Neural cell (in vitro differentiated cells): ENCODE results near the gene LDAH. TPM values are rescaled to one million over a fixed set of nuclear protein-coding genes. Genes with fewer than 3 reads are reported as not detected.

ENCODE experiments used
- H2AFZ ChIP-seq: fragments of 200-600, 300-800 bp; sonication (generic), shearing (Covaris generic); 2 replicates; pipeline ENCODE4 v1.6.0; 2014; ENCODE audit warnings: low read depth, mild to moderate bottlenecking, antibody characterized with exemption, low read length, moderate library complexity
- H3F3A ChIP-seq: fragments of 200-600 bp; shearing (Covaris generic); 2 replicates; pipeline ENCODE4 v1.6.1; 2016; ENCODE audit warnings: mild to moderate bottlenecking, moderate library complexity, mixed read lengths, antibody characterized with exemption, low read length; ENCODE audit not compliant: insufficient read depth, poor library complexity, severe bottlenecking
- H3K27ac ChIP-seq: fragments of 200-600, 300-800 bp; sonication (generic), shearing (Covaris generic); 2 replicates; pipeline ENCODE4 v1.5.1; 2014; ENCODE audit warnings: mild to moderate bottlenecking, low read length, moderate library complexity
- H3K27me3 ChIP-seq: fragments of 300-800, 200-600 bp; sonication (generic), shearing (Covaris generic); 2 replicates; pipeline ENCODE4 v1.6.0; 2014; ENCODE audit warnings: mild to moderate bottlenecking, low read depth, low read length, moderate library complexity; ENCODE audit not compliant: insufficient read depth
- H3K36me3 ChIP-seq: fragments of 300-800, 200-600 bp; sonication (generic), shearing (Covaris generic); 2 replicates; pipeline ENCODE4 v1.5.1; 2014; ENCODE audit warnings: mild to moderate bottlenecking, antibody characterized with exemption, low read length, moderate library complexity; ENCODE audit not compliant: insufficient read depth
- H3K4me2 ChIP-seq: fragments of 300-800, 200-600 bp; sonication (generic), shearing (Covaris generic); 2 replicates; pipeline ENCODE4 v1.6.0; 2014; ENCODE audit warnings: mild to moderate bottlenecking, low read length
- H3K4me3 ChIP-seq: fragments of 300-800, 200-600 bp; sonication (generic), shearing (Covaris generic); 2 replicates; pipeline ENCODE4 v1.5.1; 2014; ENCODE audit warnings: mild to moderate bottlenecking, low read length, moderate library complexity
- H3K79me2 ChIP-seq: fragments of 200-600 bp; shearing (Covaris generic); replicated peaks from 2 replicates; pipeline ENCODE4 v1.6.0; 2014; ENCODE audit warnings: mild to moderate bottlenecking, low read length, moderate library complexity; ENCODE audit not compliant: insufficient read depth
- H3K9ac ChIP-seq: fragments of 300-800, 200-600 bp; sonication (generic), shearing (Covaris generic); 2 replicates; pipeline ENCODE4 v1.6.1; 2016; ENCODE audit warnings: mild to moderate bottlenecking, low read length, mixed read lengths
- H3K9me2 ChIP-seq: fragments of 200-600 bp; shearing (Covaris generic); 2 replicates; pipeline ENCODE4 v1.6.1; 2016; ENCODE audit warnings: mild to moderate bottlenecking, low read length, mixed read lengths; ENCODE audit not compliant: insufficient read depth
- H3K9me3 ChIP-seq: fragments of 200-600, 300-800 bp; sonication (generic), shearing (Covaris generic); 2 replicates; pipeline ENCODE4 v1.6.1; 2016; ENCODE audit warnings: mild to moderate bottlenecking, mixed run types, low read length, moderate library complexity, mixed read lengths
- H4K20me1 ChIP-seq: fragments of 200-600 bp; shearing (Covaris generic); 2 replicates; pipeline ENCODE4 v1.6.1; 2016; ENCODE audit warnings: mild to moderate bottlenecking, mixed run types; ENCODE audit not compliant: insufficient read depth
- EP300 ChIP-seq: fragments of 450-650 bp; conservative IDR thresholded peaks from 2 replicates; pipeline ENCODE4 v1.6.1; 2014; ENCODE audit warnings: antibody characterized with exemption, mild to moderate bottlenecking, moderate library complexity; ENCODE audit not compliant: poor library complexity, severe bottlenecking
- EZH2 ChIP-seq: fragments of 200-600, 300-800 bp; shearing (Covaris generic), sonication (generic); IDR thresholded peaks from 2 replicates; pipeline ENCODE4 v1.6.1; 2014; ENCODE audit warnings: antibody characterized with exemption, low read length, borderline replicate concordance, mild to moderate bottlenecking; ENCODE audit not compliant: insufficient read depth, poor library complexity, severe bottlenecking
- MXI1 ChIP-seq: fragments of 450-650 bp; conservative IDR thresholded peaks from 2 replicates; pipeline ENCODE4 v1.6.1; 2014; ENCODE audit warnings: antibody characterized with exemption, mild to moderate bottlenecking; ENCODE audit not compliant: poor library complexity, severe bottlenecking
- POLR2AphosphoS5 ChIP-seq: IDR thresholded peaks from 2 replicates; pipeline ENCODE4 v1.6.1; 2012
- RAD21 ChIP-seq: fragments of 450-650 bp; conservative IDR thresholded peaks from 2 replicates; pipeline ENCODE4 v1.6.1; 2014; ENCODE audit warnings: antibody characterized with exemption, mild to moderate bottlenecking, moderate library complexity
- SMC3 ChIP-seq: fragments of 450-650 bp; conservative IDR thresholded peaks from 2 replicates; pipeline ENCODE4 v1.6.1; 2014; ENCODE audit warnings: antibody characterized with exemption, mild to moderate bottlenecking, moderate library complexity; ENCODE audit not compliant: poor library complexity
- TAF1 ChIP-seq: IDR thresholded peaks from 2 replicates; pipeline ENCODE4 v1.6.1; 2012; ENCODE audit warnings: low read depth
- polyA plus RNA-seq: library from polyadenylated mRNA; depleted of rRNA; stranded (reverse); fragments of >200 nt; gene quantifications from 2 replicates; pipeline ENCODE4 v1.2.3, GENCODE V29; 2014
- TF ChIP-seq, protein P1 (sequence below): IDR thresholded peaks from 2 replicates; pipeline ENCODE4 v1.6.1; 2012; ENCODE audit warnings: borderline replicate concordance
- TF ChIP-seq, protein P2 (sequence below): fragments of 450-650 bp; IDR thresholded peaks from 2 replicates; pipeline ENCODE4 v1.5.1; 2014; ENCODE audit warnings: antibody characterized with exemption, mild to moderate bottlenecking, moderate library complexity; ENCODE audit not compliant: poor library complexity, severe bottlenecking

The LDAH gene
- polyA plus RNA-seq, 1 donor from 2014 or later = 44.1 TPM

- Histone ChIP-seq H3K27ac (no peak overlapping the region), H3K79me2 (no peaks in the 10 kb centered on the region), H3F3A (no peaks in the 10 kb centered on the region), H3K4me3 (no peak overlapping the region), H4K20me1 (no peaks in the 10 kb centered on the region), H3K4me2 (no peak overlapping the region), H3K27me3 (peaks cover 10% of the 10 kb centered on the region), H3K9me3 (no peaks in the 10 kb centered on the region), H3K9ac (no peak overlapping the region), H3K9me2 (no peaks in the 10 kb centered on the region), H2AFZ (no peak overlapping the region), H3K36me3 (no peaks in the 10 kb centered on the region)
- TF ChIP-seq, protein P1, sequence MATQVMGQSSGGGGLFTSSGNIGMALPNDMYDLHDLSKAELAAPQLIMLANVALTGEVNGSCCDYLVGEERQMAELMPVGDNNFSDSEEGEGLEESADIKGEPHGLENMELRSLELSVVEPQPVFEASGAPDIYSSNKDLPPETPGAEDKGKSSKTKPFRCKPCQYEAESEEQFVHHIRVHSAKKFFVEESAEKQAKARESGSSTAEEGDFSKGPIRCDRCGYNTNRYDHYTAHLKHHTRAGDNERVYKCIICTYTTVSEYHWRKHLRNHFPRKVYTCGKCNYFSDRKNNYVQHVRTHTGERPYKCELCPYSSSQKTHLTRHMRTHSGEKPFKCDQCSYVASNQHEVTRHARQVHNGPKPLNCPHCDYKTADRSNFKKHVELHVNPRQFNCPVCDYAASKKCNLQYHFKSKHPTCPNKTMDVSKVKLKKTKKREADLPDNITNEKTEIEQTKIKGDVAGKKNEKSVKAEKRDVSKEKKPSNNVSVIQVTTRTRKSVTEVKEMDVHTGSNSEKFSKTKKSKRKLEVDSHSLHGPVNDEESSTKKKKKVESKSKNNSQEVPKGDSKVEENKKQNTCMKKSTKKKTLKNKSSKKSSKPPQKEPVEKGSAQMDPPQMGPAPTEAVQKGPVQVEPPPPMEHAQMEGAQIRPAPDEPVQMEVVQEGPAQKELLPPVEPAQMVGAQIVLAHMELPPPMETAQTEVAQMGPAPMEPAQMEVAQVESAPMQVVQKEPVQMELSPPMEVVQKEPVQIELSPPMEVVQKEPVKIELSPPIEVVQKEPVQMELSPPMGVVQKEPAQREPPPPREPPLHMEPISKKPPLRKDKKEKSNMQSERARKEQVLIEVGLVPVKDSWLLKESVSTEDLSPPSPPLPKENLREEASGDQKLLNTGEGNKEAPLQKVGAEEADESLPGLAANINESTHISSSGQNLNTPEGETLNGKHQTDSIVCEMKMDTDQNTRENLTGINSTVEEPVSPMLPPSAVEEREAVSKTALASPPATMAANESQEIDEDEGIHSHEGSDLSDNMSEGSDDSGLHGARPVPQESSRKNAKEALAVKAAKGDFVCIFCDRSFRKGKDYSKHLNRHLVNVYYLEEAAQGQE = no peak
- no peak for TF ChIP-seq TAF1
- TF ChIP-seq POLR2AphosphoS5 = no peak
- no peak for TF ChIP-seq SMC3
- TF ChIP-seq MXI1 = no peak
- TF ChIP-seq EZH2 = no peak
- no peak for TF ChIP-seq RAD21
- TF ChIP-seq EP300 = no peak
- TF ChIP-seq, protein P2, sequence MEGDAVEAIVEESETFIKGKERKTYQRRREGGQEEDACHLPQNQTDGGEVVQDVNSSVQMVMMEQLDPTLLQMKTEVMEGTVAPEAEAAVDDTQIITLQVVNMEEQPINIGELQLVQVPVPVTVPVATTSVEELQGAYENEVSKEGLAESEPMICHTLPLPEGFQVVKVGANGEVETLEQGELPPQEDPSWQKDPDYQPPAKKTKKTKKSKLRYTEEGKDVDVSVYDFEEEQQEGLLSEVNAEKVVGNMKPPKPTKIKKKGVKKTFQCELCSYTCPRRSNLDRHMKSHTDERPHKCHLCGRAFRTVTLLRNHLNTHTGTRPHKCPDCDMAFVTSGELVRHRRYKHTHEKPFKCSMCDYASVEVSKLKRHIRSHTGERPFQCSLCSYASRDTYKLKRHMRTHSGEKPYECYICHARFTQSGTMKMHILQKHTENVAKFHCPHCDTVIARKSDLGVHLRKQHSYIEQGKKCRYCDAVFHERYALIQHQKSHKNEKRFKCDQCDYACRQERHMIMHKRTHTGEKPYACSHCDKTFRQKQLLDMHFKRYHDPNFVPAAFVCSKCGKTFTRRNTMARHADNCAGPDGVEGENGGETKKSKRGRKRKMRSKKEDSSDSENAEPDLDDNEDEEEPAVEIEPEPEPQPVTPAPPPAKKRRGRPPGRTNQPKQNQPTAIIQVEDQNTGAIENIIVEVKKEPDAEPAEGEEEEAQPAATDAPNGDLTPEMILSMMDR = no peak
These were observed 13.6 kb upstream of the LDAH start for GRCh38 chr2:20836521-20836920.

- no peak overlapping the region for H3K4me2 ChIP-seq
- H3K36me3 ChIP-seq = no peaks in the 10 kb centered on the region
- no peaks in the 10 kb centered on the region for H3K79me2 ChIP-seq
- H3K9ac ChIP-seq = no peak overlapping the region
- no peak overlapping the region for H3K27ac ChIP-seq
- H4K20me1 ChIP-seq = no peaks in the 10 kb centered on the region
- H3K27me3 ChIP-seq = peaks cover 9% of the 10 kb centered on the region
- no peaks in the 10 kb centered on the region for H3K9me2 ChIP-seq
- no peak overlapping the region for H2AFZ ChIP-seq
- no peak overlapping the region for H3K4me3 ChIP-seq
- H3F3A ChIP-seq = no peaks in the 10 kb centered on the region
- no peak for TF ChIP-seq EZH2
- TF ChIP-seq POLR2AphosphoS5 = no peak
- TF ChIP-seq, protein P2 = no peak
- TF ChIP-seq SMC3 = no peak
- TF ChIP-seq RAD21 = no peak
- TF ChIP-seq, protein P1 = no peak
- no peak for TF ChIP-seq EP300
- no peak for TF ChIP-seq MXI1
- TF ChIP-seq TAF1 = no peak
- no peaks in the 10 kb centered on the region for H3K9me3 ChIP-seq
These were observed 11.4 kb upstream of the LDAH start for GRCh38 chr2:20834331-20834730.
